CD4-positive, alpha-beta T cell treated with Interleukin-15 for 1 hour (primary cell): ENCODE data around the gene GSC2.
"Not testable (repeated sequence)": the region's sequence is repeated elsewhere in the genome, so short reads cannot be mapped to it uniquely, and the experiment has no call there.

Experiments
- DNase-seq: peaks from one replicate; pipeline ENCODE4 v3.0.0-alpha.2; 2020

The GSC2 gene

DNA sequence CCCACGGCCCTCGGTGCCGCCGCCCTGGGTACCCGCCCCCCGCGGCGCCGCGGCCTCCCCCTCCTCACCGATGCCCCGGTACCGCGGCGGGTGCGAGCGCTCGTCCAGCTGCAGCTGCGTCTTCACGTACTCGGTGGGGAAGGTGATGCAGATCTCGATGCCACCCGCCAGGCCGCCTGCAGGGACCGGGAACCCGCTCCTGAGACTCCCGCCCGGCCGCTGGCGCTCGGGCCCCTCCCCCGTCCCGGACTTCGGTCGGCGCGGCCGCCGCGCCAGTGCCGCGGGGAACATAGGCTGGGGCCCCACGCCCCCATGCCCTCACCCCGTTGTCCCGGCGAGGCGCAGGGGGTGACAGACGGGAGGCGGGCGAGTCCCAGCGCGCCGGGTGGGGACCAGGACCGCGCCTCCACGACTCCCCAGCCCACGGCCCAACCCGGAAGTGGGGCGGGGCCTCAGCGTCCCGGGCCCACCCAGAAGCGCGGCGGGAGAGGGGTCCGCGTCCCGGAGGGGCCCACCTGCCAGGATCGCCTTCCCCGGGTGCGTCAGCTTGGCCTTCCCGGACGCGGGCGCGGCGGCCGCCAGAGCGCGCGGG lies 28.1 kb upstream of the GSC2 start:
- DNase-seq, result peak; percentile 45

DNA sequence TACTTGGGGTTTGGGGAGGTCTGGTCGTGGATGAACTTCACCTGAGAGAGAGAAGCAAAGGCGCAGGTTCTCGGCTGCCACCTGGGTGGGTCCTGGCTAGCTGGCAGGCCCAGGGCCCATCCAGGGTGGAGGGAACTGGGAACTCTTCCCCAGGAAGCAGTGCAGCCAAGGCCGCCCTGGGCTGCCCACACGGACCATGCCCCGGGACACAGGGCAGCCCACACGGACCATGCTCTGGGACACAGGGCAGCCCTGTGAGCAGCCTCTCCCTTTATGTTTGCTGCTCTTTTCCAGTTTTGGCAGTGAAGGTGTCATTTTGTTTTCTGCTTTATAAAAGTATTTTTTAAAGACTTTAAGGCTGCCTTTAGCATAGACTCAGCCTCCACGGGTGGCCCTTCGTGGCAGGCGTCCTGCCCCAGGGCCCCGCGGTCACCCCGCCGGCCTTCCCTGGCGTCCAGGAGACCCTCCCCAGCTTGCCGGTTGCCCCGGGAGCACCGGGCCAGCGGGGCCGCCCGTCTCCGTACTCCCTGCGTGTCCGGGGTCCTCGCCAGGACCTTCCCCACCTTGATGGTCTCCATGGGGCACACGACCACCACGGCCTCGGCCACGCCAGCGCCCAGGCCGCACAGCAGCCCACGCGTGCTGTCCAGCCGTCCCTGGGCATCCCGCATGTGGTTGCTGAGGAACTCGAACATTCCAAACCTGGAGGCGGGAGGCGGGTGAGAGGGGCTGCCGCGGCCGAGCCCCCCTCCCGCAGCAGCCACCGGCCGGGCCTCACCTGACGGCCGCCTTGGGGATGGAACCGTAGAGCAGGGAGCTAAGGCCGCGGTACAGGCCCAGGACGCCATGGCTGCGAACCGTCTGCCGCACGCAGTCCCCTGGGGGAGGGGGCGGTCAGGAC lies 27.3 kb upstream of the GSC2 start:
- no peak for DNase-seq

DNA sequence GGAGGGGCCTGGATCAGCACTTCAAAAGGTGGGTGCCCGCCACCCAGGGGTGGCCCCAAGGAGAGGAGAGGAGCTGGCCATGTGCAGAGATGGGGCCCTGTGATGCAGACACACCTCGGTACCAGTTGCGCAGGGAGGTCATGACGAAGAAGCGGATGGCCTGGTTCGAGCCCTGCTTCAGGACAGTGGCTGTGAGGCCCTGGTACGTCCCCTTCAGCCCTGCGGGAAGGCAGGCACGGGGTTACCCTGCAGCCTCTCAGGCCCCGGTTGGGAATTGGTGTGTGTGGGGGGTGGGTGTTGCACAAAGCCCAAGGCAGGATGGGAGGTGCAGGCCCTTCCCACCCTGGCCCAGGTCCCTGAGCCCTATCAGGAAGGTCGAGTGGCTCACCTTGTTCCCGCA lies 26.6 kb upstream of the GSC2 start:
- DNase-seq, result no peak

DNA sequence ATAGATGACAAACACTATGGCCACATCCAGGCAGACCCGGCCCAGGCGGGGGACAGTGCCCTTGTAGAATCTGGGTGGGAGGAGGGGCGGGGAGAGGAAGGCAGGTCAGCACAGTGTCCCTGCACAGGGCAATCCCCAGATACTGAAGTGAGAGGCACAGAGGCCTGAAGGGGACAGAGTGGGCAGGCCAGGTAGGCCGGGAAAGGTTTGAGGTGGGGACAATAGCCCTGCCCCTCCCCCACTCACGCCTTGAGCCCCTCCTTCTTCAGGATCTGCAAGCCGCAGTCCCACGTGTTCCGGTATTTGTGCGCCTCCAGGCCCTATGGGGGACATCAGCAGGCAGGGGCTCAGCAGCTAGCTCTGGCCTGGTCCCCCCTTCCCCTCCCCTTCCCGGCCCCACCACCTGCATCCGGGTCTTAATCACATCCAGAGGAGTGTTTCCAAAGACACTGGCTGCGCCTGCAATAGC lies 26.1 kb upstream of the GSC2 start:
- DNase-seq, result no peak

DNA sequence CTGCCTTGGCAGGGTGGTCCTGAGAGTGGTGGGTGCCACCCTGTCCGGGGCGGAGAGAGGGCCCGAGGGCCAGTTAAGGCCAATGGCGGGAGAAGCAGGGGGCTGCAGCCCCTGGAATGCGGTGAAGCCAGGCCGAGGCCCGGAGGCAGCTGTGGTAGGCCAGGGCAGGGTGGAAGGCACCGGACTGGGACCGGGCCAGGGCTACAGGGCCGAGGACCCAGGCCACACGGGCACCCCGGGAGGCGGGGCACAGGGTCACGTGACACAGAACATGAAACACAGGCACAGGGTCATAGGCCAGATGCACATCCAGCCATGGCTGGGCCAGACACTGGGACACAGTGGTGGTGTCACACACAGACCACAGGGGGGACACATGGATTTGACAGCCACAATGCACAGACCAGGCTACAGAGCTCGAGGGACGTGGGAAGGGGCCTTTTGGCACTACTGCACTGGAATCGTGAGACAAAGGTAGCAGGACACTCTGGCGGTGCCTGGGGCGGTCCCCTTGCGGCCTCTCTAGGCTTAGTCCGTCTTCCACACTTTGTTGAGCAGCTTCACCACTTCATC lies 25.6 kb upstream of the GSC2 start:
- no peak for DNase-seq

DNA sequence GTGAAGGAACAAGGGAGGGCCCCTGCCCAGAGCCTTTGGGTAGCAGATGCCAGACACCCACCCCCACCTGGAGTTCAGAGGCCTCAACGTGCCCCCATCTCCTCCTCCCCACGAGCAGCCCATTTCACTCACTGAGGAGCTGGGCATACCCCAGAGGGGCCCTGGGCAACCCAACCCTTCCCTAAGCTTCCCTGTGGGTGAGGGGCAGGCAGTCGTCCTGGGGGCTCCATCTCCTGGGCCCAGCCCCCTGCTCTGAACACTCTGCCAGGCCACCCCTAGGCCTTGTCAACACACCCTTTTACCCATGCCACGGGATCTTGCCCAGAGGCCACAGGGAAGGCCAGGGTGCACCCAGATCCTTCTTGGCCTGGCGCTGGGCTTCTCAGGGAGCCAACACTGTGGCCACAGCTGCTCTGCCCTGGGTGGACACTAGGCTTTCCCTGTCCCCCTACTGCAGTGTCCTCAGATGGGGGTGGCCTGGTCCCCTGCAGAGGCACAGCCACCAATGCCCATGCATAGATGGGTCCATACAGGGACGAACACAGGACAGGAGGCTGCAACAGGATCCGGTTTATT lies 25.0 kb upstream of the GSC2 start:
- no peak for DNase-seq

DNA sequence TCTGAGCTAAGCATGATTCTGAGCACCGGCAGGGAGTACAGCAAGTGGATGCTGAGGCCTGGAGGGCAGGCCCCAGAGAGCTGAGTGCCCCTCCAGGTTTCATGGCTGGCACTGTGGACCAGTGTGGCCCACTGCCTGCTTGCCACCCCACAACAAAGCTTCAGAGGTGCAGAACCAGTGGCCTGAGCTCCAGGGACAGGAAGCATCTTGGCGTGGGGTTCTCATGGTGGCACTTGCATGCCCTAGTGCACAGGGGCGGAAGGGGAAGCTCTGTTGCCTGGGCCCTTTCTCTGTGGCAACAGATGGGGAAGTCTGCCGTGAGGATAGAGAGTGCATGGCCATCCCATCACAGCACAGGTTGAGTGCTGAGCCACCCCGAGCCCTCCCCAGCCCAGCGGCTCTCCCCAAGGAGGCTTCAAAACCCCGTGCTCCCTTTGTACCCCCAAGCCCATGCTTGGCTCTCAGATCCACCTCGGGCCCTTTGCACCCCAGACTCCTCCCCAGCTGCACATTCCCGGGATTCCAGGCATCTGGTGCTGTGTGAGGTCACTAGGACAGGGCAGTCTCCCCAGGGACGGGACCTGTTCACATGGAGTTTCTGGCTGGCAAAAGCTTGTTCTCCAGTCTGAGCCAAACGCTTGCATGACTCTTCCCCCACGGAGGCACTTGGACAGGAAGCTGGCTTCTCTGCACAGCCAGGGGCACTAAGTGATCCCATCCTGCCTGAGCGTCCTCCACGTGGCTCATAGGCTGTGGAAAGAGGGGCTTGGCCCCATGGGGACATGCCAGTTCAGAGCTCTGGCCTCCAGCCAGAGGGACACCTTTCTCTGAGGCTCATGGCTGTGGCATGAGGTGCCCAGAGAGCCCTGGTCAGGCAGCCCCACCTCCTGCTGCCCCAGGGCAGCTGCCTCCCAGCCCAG lies 24.3 kb upstream of the GSC2 start:
- DNase-seq, result peak; percentile 46

DNA sequence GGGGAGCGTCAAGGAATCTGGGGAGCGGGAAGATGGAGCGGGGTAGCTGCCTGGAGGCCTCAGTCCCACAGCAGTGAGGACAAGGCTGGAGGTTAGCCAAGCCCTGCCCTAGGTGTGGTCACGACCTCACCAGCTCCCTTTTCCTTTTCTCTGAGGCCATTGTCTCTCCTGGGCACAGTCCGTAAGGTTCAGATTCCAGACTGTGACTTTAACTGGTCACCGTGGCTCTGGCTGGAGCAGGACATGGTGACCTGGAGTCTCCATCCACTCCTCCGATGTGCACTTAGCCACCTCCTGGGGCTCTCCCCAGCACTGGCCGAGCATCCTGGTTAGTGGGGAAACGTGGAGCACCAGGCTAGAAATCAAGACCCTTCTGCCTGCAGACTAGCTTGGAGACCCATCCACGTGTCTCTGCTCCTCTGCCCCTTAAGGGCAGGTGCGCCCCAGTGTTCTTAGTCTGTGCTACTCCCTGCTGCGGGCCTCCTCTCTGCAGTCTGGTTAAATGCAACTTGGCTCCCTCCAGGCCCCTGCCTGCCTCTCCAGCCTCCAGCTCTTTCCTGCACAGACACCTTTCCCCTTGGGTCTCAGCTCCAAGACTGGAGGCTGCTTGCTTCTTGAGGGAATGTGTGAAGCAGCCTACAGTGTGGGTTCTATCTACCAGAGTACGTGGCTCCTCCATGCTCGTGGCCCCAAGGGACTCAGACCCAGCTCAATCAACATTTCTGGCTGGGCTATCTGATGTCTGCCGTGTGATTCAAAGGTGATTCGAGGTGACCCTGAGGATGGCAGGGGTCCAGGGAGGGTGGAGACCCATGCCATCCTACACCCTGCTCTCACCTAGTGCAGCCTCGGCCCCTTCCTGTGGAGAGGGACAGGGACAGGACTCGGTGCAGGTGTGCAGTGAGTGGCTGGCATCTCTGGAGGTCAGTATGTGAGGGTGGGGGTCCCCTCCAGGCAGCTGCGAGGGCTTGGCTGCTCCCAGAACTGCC lies 23.2 kb upstream of the GSC2 start:
- DNase-seq, result no peak

DNA sequence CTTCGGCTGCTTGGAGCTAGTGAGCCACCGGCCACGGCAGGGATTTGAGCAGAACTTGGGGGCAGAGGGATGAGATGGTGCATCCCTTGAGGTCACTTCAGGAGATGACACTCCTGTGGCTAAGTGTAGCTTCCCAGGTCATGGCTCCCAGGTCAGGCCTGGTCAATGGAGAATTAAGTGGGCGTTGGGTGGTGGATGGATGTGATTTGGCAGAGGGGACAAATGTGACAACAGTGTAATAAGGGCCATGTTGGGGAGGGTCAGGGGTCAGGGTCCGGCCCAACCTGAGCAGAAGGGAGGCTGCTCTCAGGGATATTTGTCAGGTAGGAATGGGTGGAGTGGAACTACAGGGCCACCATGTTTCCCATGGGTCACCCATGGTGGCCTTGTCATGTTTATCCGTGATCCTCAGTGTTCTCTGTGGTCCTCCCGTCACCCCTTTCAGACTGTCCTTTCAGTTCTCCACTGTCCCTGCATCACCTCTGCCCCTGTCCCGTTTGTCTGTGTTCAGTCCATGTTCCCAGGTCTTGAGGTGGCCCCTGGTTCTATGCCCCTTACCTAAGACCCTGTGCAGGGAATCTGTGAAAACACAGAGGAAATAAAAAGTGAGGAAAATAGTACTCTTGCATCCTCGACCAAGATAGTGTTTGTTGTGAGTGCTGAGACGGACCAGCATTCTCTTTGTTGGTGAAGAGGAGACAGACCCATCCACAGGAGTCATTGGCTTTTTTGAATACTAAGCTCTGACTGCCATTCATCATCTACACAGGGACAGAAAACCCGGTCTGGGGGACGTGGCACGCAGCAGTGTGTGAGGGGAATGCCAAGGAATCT lies 22.3 kb upstream of the GSC2 start:
- DNase-seq, result no peak

DNA sequence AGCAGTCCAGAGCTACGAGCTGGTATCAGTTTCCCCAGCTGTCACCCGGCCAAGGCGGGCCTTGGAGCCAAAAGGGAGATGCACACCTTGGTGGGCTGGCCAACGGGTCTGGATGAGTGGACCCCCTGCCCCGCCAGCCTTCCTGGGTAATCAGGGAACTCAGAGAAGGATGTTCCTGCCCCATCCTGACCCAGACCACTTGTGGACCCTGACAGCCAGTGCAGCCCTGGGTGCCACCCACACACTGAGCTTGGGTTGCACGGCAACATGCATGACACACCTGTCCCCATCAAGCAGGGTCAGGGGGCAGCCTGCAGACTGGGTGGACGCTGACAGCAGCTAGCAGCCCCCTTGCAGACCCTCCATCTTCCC lies 19.8 kb upstream of the GSC2 start:
- no peak for DNase-seq

DNA sequence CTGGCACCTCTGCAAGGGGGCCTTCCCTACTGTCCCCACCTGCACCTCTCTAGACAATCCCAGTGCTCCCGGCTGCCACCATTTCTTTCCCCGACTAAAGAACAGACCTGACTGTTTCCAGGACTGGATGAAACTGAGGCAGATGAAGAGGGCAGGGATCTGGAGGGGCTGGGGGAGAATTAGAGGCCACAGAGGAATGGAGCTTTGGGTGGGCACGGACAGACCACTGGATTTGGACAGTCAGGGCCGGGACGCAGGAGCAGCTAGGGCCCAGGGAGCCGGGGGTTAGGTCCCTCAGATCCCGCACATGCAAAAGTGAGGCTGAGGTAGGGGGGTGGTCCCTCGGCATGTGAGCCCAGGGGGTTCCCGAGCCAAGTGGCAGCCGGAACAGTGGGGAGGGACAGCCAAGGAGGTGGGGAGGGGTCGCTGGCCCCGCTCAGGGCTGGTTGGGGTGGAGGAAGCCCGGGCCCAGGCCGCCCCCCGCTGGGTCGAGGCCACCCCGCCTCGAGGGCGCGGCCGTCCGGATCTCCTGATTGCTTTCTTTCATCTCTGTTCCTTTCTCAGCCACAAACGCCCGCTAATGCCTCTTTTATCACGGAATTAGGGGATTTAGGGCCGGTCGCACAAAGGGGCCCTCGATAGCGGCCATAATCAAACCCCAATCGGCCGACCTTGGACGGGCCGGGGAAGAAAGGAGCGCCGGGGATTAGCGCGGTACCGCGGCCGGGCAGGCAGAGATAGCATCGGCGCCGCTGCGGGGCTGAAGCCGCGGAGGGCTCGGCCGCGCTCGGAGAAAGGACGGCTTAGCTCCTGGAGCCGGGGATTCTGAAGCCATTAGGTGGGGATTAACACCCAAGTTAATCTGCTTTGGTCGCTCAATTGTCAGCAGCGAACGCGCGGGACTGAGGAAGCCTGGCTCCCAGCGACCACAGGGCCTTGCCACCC lies 19.2 kb upstream of the GSC2 start:
- no peak for DNase-seq

DNA sequence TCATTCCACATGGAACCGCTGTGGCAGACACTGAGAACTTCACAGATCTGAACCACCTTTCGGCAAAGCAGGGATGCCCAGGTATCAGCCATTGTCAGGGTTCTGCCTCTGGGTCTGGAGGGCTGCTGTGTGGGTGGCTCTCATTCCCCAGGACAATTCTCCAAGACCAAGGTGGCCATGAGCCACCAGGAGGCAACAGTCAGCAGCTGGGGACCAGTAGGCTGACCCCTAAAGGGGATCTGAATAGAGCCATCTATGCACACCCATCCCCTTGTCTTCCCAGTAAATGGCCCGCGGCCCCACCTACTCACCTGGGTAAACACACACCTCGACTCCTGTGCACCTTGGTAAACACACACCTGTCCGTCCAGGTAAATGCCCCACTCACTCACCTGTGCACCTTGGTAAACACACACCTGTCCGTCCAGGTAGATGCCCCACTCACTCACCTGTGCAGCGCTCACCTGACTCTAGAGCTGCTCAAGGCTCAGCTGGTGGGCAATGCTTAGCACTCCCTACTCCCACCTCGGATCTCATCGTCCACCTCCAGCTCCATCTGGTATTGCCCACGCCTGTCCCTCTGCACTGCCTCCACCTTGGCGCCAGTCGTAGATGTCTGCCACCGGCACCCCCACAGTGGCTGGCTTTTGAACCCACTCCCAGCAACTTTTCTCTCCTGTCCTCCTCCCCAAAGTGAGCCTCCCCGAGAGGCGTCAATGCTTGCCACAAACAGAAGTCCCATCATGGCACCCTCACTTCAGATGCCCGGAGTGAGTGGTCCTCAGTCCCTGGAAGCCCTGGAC lies 18.2 kb upstream of the GSC2 start:
- no peak for DNase-seq

DNA sequence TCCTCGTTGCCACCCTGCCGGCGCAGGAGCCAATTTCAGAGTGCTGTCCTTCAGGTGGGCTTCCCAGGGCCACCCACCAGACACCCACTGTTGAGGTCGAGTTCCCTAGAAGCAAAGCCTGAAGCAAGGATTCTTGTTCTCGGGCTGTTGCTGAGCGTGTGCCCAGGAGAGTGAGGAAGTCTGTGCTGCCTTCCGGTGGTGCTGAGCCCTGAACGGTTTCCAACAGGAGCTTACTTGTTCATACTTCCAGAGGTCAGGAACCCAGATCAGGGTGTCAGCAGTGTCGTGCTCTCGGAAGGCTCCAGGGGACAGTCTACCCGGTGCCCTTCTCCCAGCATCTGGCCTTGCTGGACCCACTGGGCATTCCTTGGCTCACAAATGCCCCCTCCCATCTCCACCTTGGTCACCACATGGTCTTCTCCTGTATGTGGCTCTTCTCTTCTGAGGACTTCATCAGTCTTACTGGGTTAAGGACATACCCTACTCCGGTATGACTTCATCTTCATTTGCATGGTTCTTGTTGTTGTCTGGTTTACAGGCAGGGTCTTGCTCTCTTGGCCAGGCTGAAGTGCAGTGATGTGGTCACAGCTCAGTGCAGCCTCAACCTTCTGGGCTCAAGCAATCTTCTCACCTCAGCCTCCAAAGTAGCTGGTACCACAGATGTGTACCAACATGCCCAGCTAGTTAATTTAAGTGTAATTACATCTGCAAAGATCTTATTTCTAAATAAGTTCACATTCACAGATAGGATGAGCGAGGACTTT lies 17.2 kb upstream of the GSC2 start:
- DNase-seq, result no peak

DNA sequence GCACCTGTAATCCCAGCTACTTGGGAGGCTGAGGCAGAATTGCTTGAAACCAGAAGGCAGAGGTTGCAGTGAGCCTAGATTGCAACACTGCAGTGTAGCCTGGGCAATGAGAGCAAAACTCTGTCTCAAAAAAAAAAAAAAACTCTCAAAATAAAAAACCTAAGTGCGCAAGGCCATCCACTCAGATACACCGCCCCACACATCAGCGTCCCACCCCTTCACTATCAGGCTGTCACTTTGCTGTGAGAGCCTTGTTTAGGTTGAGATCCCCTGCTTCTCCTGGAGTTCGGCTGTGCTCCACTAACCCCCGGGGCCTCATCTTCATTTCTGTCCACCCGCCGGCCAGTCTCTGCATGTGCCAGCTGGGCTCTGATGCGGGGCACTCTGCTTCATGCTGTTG lies 16.3 kb upstream of the GSC2 start:
- DNase-seq, result no peak

DNA sequence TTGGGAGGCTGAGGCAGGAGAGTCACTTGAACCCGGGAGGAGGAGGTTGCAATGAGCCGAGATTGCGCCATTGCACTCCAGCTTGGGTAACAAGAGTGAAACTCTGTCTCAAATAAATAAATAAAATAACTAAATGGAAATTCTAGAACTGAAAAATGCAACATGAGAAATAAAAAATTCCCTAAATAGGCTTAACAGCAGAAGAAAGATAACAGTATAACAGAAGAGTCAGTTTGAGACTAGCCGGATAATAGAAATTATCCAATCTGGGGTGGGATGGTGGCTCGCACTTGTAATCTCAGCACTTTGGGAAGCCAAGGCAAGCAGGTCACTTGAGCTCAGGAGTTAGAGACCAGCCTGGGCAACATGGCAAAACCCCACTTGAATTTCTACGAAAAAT lies 14.3 kb upstream of the GSC2 start:
- DNase-seq, result no peak

DNA sequence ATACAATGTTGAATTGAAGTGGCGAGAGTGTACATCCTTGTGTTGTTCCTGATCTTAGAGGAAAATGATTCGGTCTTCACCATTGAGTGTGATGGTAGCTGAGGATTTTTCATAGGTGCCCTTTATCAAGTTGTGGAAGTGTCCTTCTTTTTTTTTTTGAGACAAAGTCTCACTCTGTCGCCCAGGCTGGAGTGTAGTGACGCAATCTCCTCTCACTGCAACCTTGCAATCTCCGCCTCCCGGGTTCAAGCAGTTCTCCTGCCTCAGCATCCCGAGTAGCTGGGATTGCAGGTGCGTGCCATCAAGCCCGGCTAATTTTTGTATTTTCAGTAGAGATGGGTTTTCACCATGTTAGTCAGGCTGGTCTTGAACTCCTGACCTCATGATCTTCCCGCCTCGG lies 8.6 kb upstream of the GSC2 start:
- not testable (repeated sequence) for DNase-seq

DNA sequence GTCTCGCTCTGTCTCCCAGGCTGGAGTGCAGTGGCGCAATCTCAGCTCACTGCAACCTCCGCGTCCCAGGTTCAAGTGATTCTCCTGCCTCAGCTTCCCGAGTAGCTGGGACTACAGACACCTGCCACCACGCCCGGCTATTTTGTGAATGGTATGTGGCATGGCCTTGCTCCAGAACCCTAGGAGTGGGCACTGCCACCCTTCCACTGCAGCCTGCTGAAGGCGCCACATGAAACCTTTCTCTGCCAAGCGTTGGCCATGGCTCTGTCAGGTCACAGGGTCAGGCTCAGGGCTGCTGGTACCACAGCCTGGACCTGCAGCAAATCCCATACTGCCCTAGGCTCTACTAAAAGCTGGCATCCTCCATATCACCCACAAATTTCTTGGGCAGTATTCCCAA lies 6.0 kb upstream of the GSC2 start:
- DNase-seq, result not testable (repeated sequence)
